Calu3 (cell line): ENCODE data around the gene INPP5K. TPM values are rescaled to one million over a fixed set of nuclear protein-coding genes. Genes with fewer than 3 reads are reported as not detected.

ENCODE experiments used
- BruUV-seq: library from RNA; stranded (reverse); fragments of 400-500 nt; replicated peaks from 2 replicates; lab custom pipeline; 2021; lab: Mats Ljungman, UMichigan
- CTCF ChIA-PET: fragments of 300-600 bp; sonication (Branson Sonifier 250); formaldehyde crosslinking; loops from one replicate; lab custom pipeline; 2022; ENCODE audit warnings: antibody characterized with exemption; lab: Charles Lee
- DNase-seq: peaks from one replicate; pipeline ENCODE4 v3.0.0; 2022
- H3K27ac Mint-ChIP-seq: one replicate; pipeline ENCODE4 v1.8.0; 2022; ENCODE audit warnings: mixed read lengths; ENCODE audit not compliant: unreplicated experiment
- H3K27me3 Mint-ChIP-seq: one replicate; pipeline ENCODE4 v1.8.0; 2022; ENCODE audit warnings: mixed read lengths; ENCODE audit not compliant: unreplicated experiment
- H3K36me3 Mint-ChIP-seq: one replicate; pipeline ENCODE4 v1.8.0; 2022; ENCODE audit warnings: mild to moderate bottlenecking, moderate library complexity, mixed read lengths; ENCODE audit not compliant: insufficient read depth, unreplicated experiment
- H3K4me1 Mint-ChIP-seq: one replicate; pipeline ENCODE4 v1.8.0; 2022; ENCODE audit warnings: mild to moderate bottlenecking, low read depth, mixed read lengths; ENCODE audit not compliant: unreplicated experiment
- H3K4me3 Mint-ChIP-seq: one replicate; pipeline ENCODE4 v1.8.0; 2022; ENCODE audit warnings: mild to moderate bottlenecking, low read depth, moderate library complexity, mixed read lengths; ENCODE audit not compliant: unreplicated experiment
- H3K9me3 Mint-ChIP-seq: one replicate; pipeline ENCODE4 v1.8.0; 2022; ENCODE audit warnings: low read depth, mixed read lengths; ENCODE audit not compliant: unreplicated experiment
- CTCF ChIP-seq: fragments of 200-600 bp; IDR thresholded peaks from one replicate; pipeline ENCODE4 v1.8.0; 2022; ENCODE audit warnings: antibody characterized with exemption; ENCODE audit not compliant: unreplicated experiment
- intact Hi-C: fragments of 100-400 bp; cut with micrococcal nuclease; formaldehyde crosslinking; loops from one replicate; pipeline ENCODE4 v1.10.0; 2022; ENCODE audit not compliant: unreplicated experiment
- total RNA-seq: library from RNA; stranded (reverse); gene quantifications from 2 replicates; pipeline ENCODE4 v1.2.3, GENCODE V29; 2022

INPP5K gene
- total RNA-seq, 1 experiment from 2014 or later = 18.7 TPM

- Mint-ChIP-seq H3K4me1 (no peaks in the 10 kb centered on the region), H3K9me3 (no peaks in the 10 kb centered on the region), H3K27ac (no peak overlapping the region), H3K27me3 (no peaks in the 10 kb centered on the region), H3K36me3 (peaks cover 44% of the 10 kb centered on the region), H3K4me3 (no peak overlapping the region)
- DNase-seq = no peak
- no TSS peak for BruUV-seq
- no peak for TF ChIP-seq CTCF
- intact Hi-C loops = no loop called here
- CTCF ChIA-PET = interaction anchor here (0.7 kb wide), 1 partner anchor 48 kb away, joined by 7 read pairs; no protein-coding TSS in a partner anchor
Observed at GRCh38 chr17:1474402-1475189, 41.8 kb downstream of the INPP5K start.

GRCh38 chr17:1473841-1474240 lies 42.6 kb downstream of the INPP5K start:
- no TSS peak for BruUV-seq
- H3K36me3 Mint-ChIP-seq = peaks cover 48% of the 10 kb centered on the region
- no peak overlapping the region for H3K27ac Mint-ChIP-seq
- no peak overlapping the region for H3K4me3 Mint-ChIP-seq
- intact Hi-C loops = no loop called here
- no peaks in the 10 kb centered on the region for H3K27me3 Mint-ChIP-seq
- H3K9me3 Mint-ChIP-seq = no peaks in the 10 kb centered on the region
- no peak for TF ChIP-seq CTCF
- H3K4me1 Mint-ChIP-seq = no peaks in the 10 kb centered on the region
- DNase-seq = no peak
- CTCF ChIA-PET = no interaction called here

GRCh38 chr17:1473170-1473569 lies 43.2 kb downstream of the INPP5K start:
- no TSS peak for BruUV-seq
- H3K9me3 Mint-ChIP-seq = no peaks in the 10 kb centered on the region
- no peaks in the 10 kb centered on the region for H3K4me1 Mint-ChIP-seq
- peaks cover 45% of the 10 kb centered on the region for H3K36me3 Mint-ChIP-seq
- intact Hi-C loops = no loop called here
- no peak overlapping the region for H3K4me3 Mint-ChIP-seq
- no peak for DNase-seq
- no peak overlapping the region for H3K27ac Mint-ChIP-seq
- no peak for TF ChIP-seq CTCF
- no peaks in the 10 kb centered on the region for H3K27me3 Mint-ChIP-seq
- CTCF ChIA-PET = no interaction called here

GRCh38 chr17:1471911-1472821 lies 44.2 kb downstream of the INPP5K start:
- CTCF ChIA-PET = interaction anchor here (1.0 kb wide), 1 partner anchor 12 kb away, joined by 3 read pairs; no protein-coding TSS in a partner anchor

More at GRCh38 chr17:1471911-1472821, 44.2 kb downstream of the INPP5K start:
- BruUV-seq = no TSS peak
- Mint-ChIP-seq H3K27me3 (no peaks in the 10 kb centered on the region), H3K27ac (no peak overlapping the region), H3K36me3 (peaks cover 42% of the 10 kb centered on the region), H3K4me3 (no peak overlapping the region), H3K9me3 (no peaks in the 10 kb centered on the region), H3K4me1 (no peaks in the 10 kb centered on the region)
- no peak for TF ChIP-seq CTCF
- intact Hi-C loops = no loop called here
- DNase-seq = no peak
